SK-N-SH (cell line): ENCODE measurements around the gene SMIM20. TPM values are rescaled to one million over a fixed set of nuclear protein-coding genes. Genes with fewer than 3 reads are reported as not detected.
A peak's percentile ranks its signal among the peaks of the same experiment; 100 is the strongest.

Source experiments
- CTCF ChIA-PET: fragments of 300-600, 350-600 bp; formaldehyde crosslinking; extraction: SDS; loops from one replicate; lab custom pipeline; 2021; lab: Yijun Ruan, JAX
- POLR2A ChIA-PET: fragments of 350-600 bp; sonication (Branson Sonifier 250); formaldehyde crosslinking; extraction: SDS; loops from one replicate; lab custom pipeline; 2020; ENCODE audit warnings: antibody characterized with exemption, inconsistent platforms; lab: Yijun Ruan, JAX
- DNase-seq: peaks from one replicate; pipeline ENCODE4 v3.0.0; 2012
- H2AFZ ChIP-seq: fragments of 200-600 bp; sonication (generic); 2 replicates; pipeline ENCODE4 v1.8.1; 2016; ENCODE audit warnings: antibody characterized with exemption, mild to moderate bottlenecking, low read depth
- H3F3A ChIP-seq: fragments of 200-600 bp; sonication (generic); replicated peaks from 2 replicates; pipeline ENCODE3; 2016; ENCODE audit warnings: antibody characterized with exemption, mild to moderate bottlenecking; ENCODE audit not compliant: insufficient read depth
- H3K27ac ChIP-seq, 2 experiments: fragments of 200-500 bp in 1 of 2; fragments of 200-600 bp in 1 of 2; sonication (Bioruptor generic) in 1 of 2; sonication (generic), shearing (Covaris generic) in 1 of 2; 2 replicates each; pipeline versions ENCODE4 v1.5.1 to v1.6.1; 2014 to 2016; ENCODE audit warnings: low read depth in 2 of 2, inconsistent platforms in 1 of 2, low read length in 1 of 2, mild to moderate bottlenecking in 1 of 2, mixed read lengths in 1 of 2
- H3K27me3 ChIP-seq: fragments of 200-600 bp; sonication (generic), shearing (Covaris generic); 2 replicates; pipeline ENCODE4 v1.6.1; 2016; ENCODE audit warnings: mixed run types; ENCODE audit not compliant: insufficient read depth
- H3K36me3 ChIP-seq, 2 experiments: fragments of 200-500 bp in 1 of 2; fragments of 200-600 bp in 1 of 2; sonication (Bioruptor generic) in 1 of 2; sonication (generic) in 1 of 2; replicated peaks in 1 of 2; 2 replicates each; pipeline versions ENCODE3 to v1.5.1; 2014 to 2016; ENCODE audit warnings: low read length in 1 of 2, mild to moderate bottlenecking in 1 of 2; ENCODE audit not compliant: insufficient read depth in 2 of 2, control insufficient read depth in 1 of 2
- H3K4me1 ChIP-seq, 2 experiments: fragments of 200-500 bp in 1 of 2; fragments of 200-600 bp in 1 of 2; sonication (Bioruptor generic) in 1 of 2; sonication (generic), shearing (Covaris generic) in 1 of 2; 2 replicates each; pipeline versions ENCODE4 v1.5.1 to v1.6.1; 2014 to 2016; ENCODE audit warnings: low read depth in 1 of 2, low read length in 1 of 2, mixed run types in 1 of 2; ENCODE audit not compliant: insufficient read depth in 2 of 2, control insufficient read depth in 1 of 2
- H3K4me2 ChIP-seq: fragments of 200-600 bp; sonication (generic), shearing (Covaris generic); 2 replicates; pipeline ENCODE4 v1.6.1; 2017; ENCODE audit warnings: mixed run types
- H3K4me3 ChIP-seq, 2 experiments: fragments of 200-500 bp in 1 of 2; fragments of 200-600 bp in 1 of 2; sonication (Bioruptor generic) in 1 of 2; sonication (generic), shearing (Covaris generic) in 1 of 2; 2 replicates each; pipeline versions ENCODE4 v1.5.1 to v1.8.1; 2014 to 2016; ENCODE audit warnings: low read depth in 2 of 2, inconsistent platforms in 1 of 2, low read length in 1 of 2, mild to moderate bottlenecking in 1 of 2, mixed read lengths in 1 of 2, moderate library complexity in 1 of 2
- H3K79me2 ChIP-seq: fragments of 200-600 bp; sonication (generic); 2 replicates; pipeline ENCODE4 v1.8.1; 2017; ENCODE audit warnings: mild to moderate bottlenecking; ENCODE audit not compliant: insufficient read depth
- H3K9ac ChIP-seq: fragments of 200-600 bp; sonication (generic); 2 replicates; pipeline ENCODE4 v1.6.1; 2017; ENCODE audit warnings: mixed run types
- H3K9me2 ChIP-seq: fragments of 200-600 bp; sonication (generic); 2 replicates; pipeline ENCODE4 v1.6.1; 2017; ENCODE audit warnings: mixed run types
- H3K9me3 ChIP-seq: fragments of 200-600 bp; sonication (generic); 2 replicates; pipeline ENCODE4 v1.6.1; 2017; ENCODE audit warnings: mixed run types, mild to moderate bottlenecking, moderate library complexity
- H4K20me1 ChIP-seq: fragments of 200-600 bp; sonication (generic); 2 replicates; pipeline ENCODE4 v1.6.1; 2017; ENCODE audit warnings: mild to moderate bottlenecking, mixed run types; ENCODE audit not compliant: insufficient read depth
- CTCF ChIP-seq: fragments of 200-600 bp; sonication (generic); IDR thresholded peaks from 2 replicates; pipeline ENCODE4 v1.6.1; 2017; ENCODE audit warnings: antibody characterized with exemption, mild to moderate bottlenecking, moderate library complexity
- ELF1 ChIP-seq: IDR thresholded peaks from 2 replicates; pipeline ENCODE4 v1.4.0; 2012
- EP300 ChIP-seq, 2 experiments: IDR thresholded peaks; 2 replicates each; pipeline versions ENCODE4 v1.4.0 to v1.6.1; 2012; ENCODE audit warnings: borderline replicate concordance in 1 of 2, low read depth in 1 of 2, low read length in 1 of 2
- FOSL2 ChIP-seq: IDR thresholded peaks from 2 replicates; pipeline ENCODE4 v1.4.0; 2012; ENCODE audit warnings: low read depth, mild to moderate bottlenecking, moderate library complexity, borderline replicate concordance
- GABPA ChIP-seq: IDR thresholded peaks from 2 replicates; pipeline ENCODE4 v1.4.0; 2012; ENCODE audit warnings: low read depth, mild to moderate bottlenecking
- IRF3 ChIP-seq: fragments of 150-350 bp; IDR thresholded peaks from 2 replicates; pipeline ENCODE4 v1.6.1; 2016; ENCODE audit warnings: mild to moderate bottlenecking, low read depth, low read length
- JUND ChIP-seq: IDR thresholded peaks from 2 replicates; pipeline ENCODE4 v1.4.0; 2012
- MAX ChIP-seq: IDR thresholded peaks from 2 replicates; pipeline ENCODE4 v1.4.0; 2012; ENCODE audit warnings: low read depth
- PBX3 ChIP-seq: IDR thresholded peaks from 2 replicates; pipeline ENCODE4; 2012
- REST ChIP-seq: IDR thresholded peaks from 2 replicates; pipeline ENCODE4 v1.6.1; 2012; ENCODE audit warnings: mild to moderate bottlenecking, low read depth, low read length, moderate library complexity
- RXRA ChIP-seq: IDR thresholded peaks from 2 replicates; pipeline ENCODE4 v1.4.0; 2012; ENCODE audit warnings: low read depth, mild to moderate bottlenecking, borderline replicate concordance
- TAF1 ChIP-seq: IDR thresholded peaks from 2 replicates; pipeline ENCODE4 v1.6.1; 2012; ENCODE audit warnings: low read depth, mild to moderate bottlenecking, low read length, moderate library complexity, borderline replicate concordance
- TCF12 ChIP-seq: IDR thresholded peaks from 2 replicates; pipeline ENCODE4 v1.4.0; 2012
- USF1 ChIP-seq: IDR thresholded peaks from 2 replicates; pipeline ENCODE4 v1.4.0; 2012; ENCODE audit warnings: low read depth, borderline replicate concordance
- ZBTB33 ChIP-seq: IDR thresholded peaks from 2 replicates; pipeline ENCODE4 v1.4.0; 2012; ENCODE audit warnings: low read depth, borderline replicate concordance
- WGBS: methylation state at CpG from one replicate; pipeline ENCODE4 v1.1.6; 2017; ENCODE audit warnings: low lambda C conversion rate; 5-methylcytosine and 5-hydroxymethylcytosine counted together
- polyA plus RNA-seq, 3 experiments: library from polyadenylated mRNA; depleted of rRNA; stranded (reverse); fragments of >200 nt; gene quantifications; 2 replicates each; pipeline ENCODE4 v1.2.3, GENCODE V29; 2012

Gene SMIM20
- polyA plus RNA-seq, 1 of the 3 experiments (the other 2 are of a cell fraction) = 39.4 TPM

GRCh38 chr4:25908491-25908901, 5.5 kb upstream of the SMIM20 start:
- DNase-seq = no peak
- TF ChIP-seq ELF1 (peak; percentile 60), TCF12 (peak; percentile 95), RXRA (no peak), FOSL2 (peak; percentile 93), USF1 (no peak), TAF1 (no peak), IRF3 (no peak), ZBTB33 (peak; percentile 29; the same call in 1 of the 2 replicates), EP300 (IDR thresholded peaks at IDR 0.05; ENCODE audit: borderline replicate concordance in 1 of 2, low read depth in 1 of 2, low read length in 1 of 2) (peak in 1 of 2 experiments; percentile 47; a peak in 1 of 4 replicates), GABPA (no peak), REST (0 out of 2 replicates have a peak, but pooled peaks have one; percentile 33), CTCF (no peak), JUND (peak; percentile 84), PBX3 (0 out of 2 replicates have a peak, but pooled peaks have one; percentile 21), MAX (peak; percentile 63)
- Histone ChIP-seq H4K20me1 (no peaks in the 10 kb centered on the region), H3K9me3 (no peaks in the 10 kb centered on the region), H3K4me2 (0 out of 2 replicates have a peak overlapping the region, but pooled peaks have one; percentile 6), H2AFZ (no peak overlapping the region), H3K9ac (no peak overlapping the region), H3K36me3 (no peaks in the 10 kb centered on the region), H3K4me3 (no peak overlapping the region), H3K9me2 (no peaks in the 10 kb centered on the region), H3F3A (peaks cover 5% of the 10 kb centered on the region), H3K4me1 (peaks cover 0 to 16% of the 10 kb centered on the region in 2 experiments; a peak in 1 of 4 replicates), H3K27me3 (no peaks in the 10 kb centered on the region), H3K79me2 (no peaks in the 10 kb centered on the region), H3K27ac (peak overlapping the region in 1 of 2 experiments; percentile 46; a peak in 1 of 4 replicates)
- POLR2A ChIA-PET = no interaction called here
- 21% methylated on average over 5 of the region's 5 CpGs for WGBS
- CTCF ChIA-PET = no interaction called here
